AG04449 (cell line): Measurements from ENCODE around the gene ENPP5.
"Not testable (repeated sequence)": the region's sequence is repeated elsewhere in the genome, so short reads cannot be mapped to it uniquely, and the experiment has no call there.

Experiments
- CTCF ChIA-PET: fragments of 350-600 bp; formaldehyde crosslinking; extraction: SDS; loops from one replicate; lab custom pipeline; 2021; ENCODE audit warnings: antibody characterized with exemption; lab: Yijun Ruan, JAX
- POLR2A ChIA-PET: fragments of 400-600, 350-600 bp; formaldehyde crosslinking; extraction: SDS; loops from one replicate; lab custom pipeline; 2020; ENCODE audit warnings: antibody characterized with exemption, inconsistent platforms; lab: Yijun Ruan, JAX
- DNase-seq: peaks from one replicate; pipeline ENCODE4 v3.0.0-alpha.2; 2010; ENCODE audit warnings: low read depth, low spot score
- H3K4me3 ChIP-seq: 2 replicates; pipeline ENCODE4 v1.5.1; 2011; ENCODE audit warnings: low read depth, mild to moderate bottlenecking, control low read depth, low read length
- TF ChIP-seq, protein P1 (sequence below): IDR thresholded peaks from one replicate; pipeline ENCODE4 v1.5.1; 2011; ENCODE audit warnings: mild to moderate bottlenecking, moderate library complexity, low read length, control low read depth, inconsistent platforms; ENCODE audit not compliant: insufficient read depth; ENCODE audit errors: missing control alignments

Gene ENPP5

DNA sequence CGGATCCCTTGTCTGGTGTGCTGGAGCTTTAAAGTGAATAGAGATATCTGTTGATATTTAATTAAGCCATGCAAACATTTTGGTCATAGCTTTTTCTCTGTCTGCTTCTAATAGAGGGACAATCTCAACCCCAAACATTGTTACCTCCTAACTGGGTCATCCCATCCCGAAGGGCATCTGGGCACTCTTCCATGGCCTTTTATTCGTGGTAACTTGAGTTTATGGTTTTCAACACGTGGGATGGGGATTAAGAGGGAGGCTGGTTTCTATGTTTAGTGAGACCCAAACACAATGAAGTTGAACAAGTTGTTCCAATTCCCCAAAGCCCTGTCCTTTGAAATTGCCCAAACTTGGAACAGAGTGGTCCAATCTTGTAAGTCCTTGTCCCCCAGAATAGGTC, 1.4 kb upstream of the ENPP5 start:
- ChIA-PET POLR2A (no interaction called here), CTCF (no interaction called here)
- H3K4me3 ChIP-seq: no peak overlapping the region
- TF ChIP-seq, protein P1, sequence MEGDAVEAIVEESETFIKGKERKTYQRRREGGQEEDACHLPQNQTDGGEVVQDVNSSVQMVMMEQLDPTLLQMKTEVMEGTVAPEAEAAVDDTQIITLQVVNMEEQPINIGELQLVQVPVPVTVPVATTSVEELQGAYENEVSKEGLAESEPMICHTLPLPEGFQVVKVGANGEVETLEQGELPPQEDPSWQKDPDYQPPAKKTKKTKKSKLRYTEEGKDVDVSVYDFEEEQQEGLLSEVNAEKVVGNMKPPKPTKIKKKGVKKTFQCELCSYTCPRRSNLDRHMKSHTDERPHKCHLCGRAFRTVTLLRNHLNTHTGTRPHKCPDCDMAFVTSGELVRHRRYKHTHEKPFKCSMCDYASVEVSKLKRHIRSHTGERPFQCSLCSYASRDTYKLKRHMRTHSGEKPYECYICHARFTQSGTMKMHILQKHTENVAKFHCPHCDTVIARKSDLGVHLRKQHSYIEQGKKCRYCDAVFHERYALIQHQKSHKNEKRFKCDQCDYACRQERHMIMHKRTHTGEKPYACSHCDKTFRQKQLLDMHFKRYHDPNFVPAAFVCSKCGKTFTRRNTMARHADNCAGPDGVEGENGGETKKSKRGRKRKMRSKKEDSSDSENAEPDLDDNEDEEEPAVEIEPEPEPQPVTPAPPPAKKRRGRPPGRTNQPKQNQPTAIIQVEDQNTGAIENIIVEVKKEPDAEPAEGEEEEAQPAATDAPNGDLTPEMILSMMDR: no peak
- DNase-seq: no peak

GRCh38 chr6:46160102-46160501, 10.7 kb downstream of the ENPP5 start:
- TF ChIP-seq, protein P1: no peak
- no peak overlapping the region for H3K4me3 ChIP-seq
- ChIA-PET POLR2A (no interaction called here), CTCF (no interaction called here)
- no peak for DNase-seq

DNA sequence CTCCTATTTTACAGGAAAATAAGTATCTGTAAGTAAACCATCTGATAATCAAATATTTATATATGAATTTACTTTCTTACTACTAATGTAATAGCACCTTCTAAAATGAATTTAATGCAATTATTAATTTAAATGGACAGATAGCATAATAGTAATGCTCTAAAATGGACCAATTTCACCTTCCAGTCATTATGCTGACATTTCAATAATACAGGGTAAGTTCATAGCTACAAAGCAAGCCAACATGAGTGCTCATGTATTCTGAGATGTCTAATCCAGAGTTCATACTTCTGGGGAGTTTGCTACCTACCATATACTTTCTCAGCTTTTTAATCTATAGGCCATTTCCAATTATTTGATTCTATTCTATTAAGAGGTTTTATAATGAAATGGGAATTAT, 11.6 kb downstream of the ENPP5 start:
- CTCF ChIA-PET: no interaction called here
- no peak overlapping the region for H3K4me3 ChIP-seq
- DNase-seq: no peak
- POLR2A ChIA-PET: no interaction called here
- TF ChIP-seq, protein P1: no peak

DNA sequence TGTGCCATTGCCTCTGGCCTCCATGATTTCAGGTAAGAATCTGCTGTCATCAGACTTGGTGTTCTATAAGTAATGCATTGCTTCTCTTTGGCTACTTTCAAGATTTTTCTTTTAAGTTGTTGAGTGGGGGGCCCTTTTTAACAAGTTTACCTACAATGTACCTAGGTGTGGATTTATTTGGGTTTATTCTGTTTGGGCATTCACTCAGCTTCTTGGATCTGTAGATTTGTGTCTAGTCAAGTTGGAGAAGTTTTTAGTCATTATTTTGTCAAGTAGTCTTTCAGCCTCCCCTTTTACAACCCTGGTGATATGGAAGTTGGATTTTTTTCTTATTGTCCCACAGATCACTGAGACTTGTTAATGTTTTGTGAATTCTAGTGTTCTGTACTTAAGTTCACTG, 14.1 kb downstream of the ENPP5 start:
- no peak overlapping the region for H3K4me3 ChIP-seq
- no peak for DNase-seq
- ChIA-PET CTCF (no interaction called here), POLR2A (no interaction called here)
- TF ChIP-seq, protein P1: no peak

DNA sequence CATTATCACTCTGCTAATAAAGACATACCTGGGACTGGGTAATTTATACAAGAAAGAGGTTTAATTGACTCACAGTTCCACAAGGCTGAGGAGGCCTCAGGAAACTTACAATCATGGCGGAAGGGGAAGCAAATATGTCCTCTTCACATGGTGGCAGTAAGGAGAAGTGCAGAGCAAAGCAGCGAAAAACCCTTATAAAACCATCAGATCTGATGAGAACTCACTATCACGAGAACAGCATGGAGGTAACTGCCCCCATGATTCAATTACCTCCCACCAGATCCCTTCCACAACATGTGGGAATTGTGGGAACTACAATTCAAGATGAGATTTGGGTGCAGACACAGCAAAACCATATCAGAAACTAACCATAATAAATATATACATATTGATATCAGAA, 21.7 kb downstream of the ENPP5 start:
- DNase-seq, H3K4me3 ChIP-seq, CTCF ChIA-PET, POLR2A ChIA-PET: not testable (repeated sequence)

- H3K4me3 ChIP-seq: no peak overlapping the region
- DNase-seq: no peak
- POLR2A ChIA-PET: no interaction called here
- TF ChIP-seq, protein P1: no peak
- CTCF ChIA-PET: no interaction called here
Measured at GRCh38 chr6:46144270-46144669, 26.5 kb downstream of the ENPP5 start.

DNA sequence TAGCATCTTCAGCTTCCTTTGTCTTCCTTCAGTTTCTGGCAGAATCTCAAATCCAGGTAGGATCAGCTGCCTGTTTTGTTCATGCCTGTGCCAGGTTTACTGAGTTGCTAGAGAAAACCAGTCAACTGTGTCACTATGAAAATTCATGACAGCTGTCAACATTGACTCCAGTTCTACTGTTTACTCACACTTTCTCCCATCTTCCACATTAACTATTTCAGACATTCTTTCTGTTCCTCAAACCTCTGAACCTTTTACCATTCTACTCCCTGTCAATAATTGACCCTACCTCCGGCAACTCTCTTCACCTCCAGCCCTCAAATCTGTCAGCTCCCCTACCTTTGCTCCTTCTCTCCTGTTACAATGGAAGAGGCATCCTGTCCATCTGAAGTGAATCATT, 32.5 kb downstream of the ENPP5 start:
- no peak for DNase-seq
- no peak overlapping the region for H3K4me3 ChIP-seq
- ChIA-PET POLR2A (no interaction called here), CTCF (no interaction called here)
- TF ChIP-seq, protein P1: no peak
